ENCODE data around the gene TMEM167B. TPM values are rescaled to one million over a fixed set of nuclear protein-coding genes. Genes with fewer than 3 reads are reported as not detected.
A peak's percentile ranks its signal among the peaks of the same experiment; 100 is the strongest.

TMEM167B gene
- total RNA-seq, 1 donor from 2014 or later, result 22.1 TPM

- Histone ChIP-seq H3K27ac (no peak overlapping the region), H3K36me3 (no peaks in the 10 kb centered on the region), H3K4me3 (no peak overlapping the region), H3K9me3 (ENCODE audit: low read depth) (no peaks in the 10 kb centered on the region), H3K9ac (no peak overlapping the region), H2AFZ (replicated peaks) (no peak overlapping the region), H3K79me2 (ENCODE audit: low read depth) (no peaks in the 10 kb centered on the region), H3K27me3 (no peaks in the 10 kb centered on the region), H3K4me2 (no peak overlapping the region), H4K20me1 (ENCODE audit: low read depth) (no peaks in the 10 kb centered on the region), H3K4me1 (no peaks in the 10 kb centered on the region), H3F3A (ENCODE audit: low read depth) (peaks cover 18% of the 10 kb centered on the region)
- Mint-ChIP-seq H3K36me3 (peaks cover 3% of the 10 kb centered on the region), H3K27me3 (ENCODE audit: insufficient read depth, low read depth) (no peaks in the 10 kb centered on the region), H3K4me1 (peaks cover 24% of the 10 kb centered on the region), H3K9me3 (peaks cover 2% of the 10 kb centered on the region), H3K4me3 (no peak overlapping the region), H3K27ac (peak overlapping the region; percentile 64)
- DNase-seq (ENCODE audit: low spot score), result no peak
- TF ChIP-seq EZH2 (IDR thresholded peaks at IDR 0.05) (no peak), CTCF (IDR thresholded peaks at IDR 0.05) (no peak), EZH2phosphoT487 (IDR thresholded peaks at IDR 0.05) (no peak)
Observed at GRCh38 chr1:109084563-109085517, 5.7 kb upstream of the TMEM167B start.

- peaks cover 31% of the 10 kb centered on the region for H3F3A ChIP-seq (ENCODE audit: low read depth)
- no peak overlapping the region for H3K9ac ChIP-seq
- no peak overlapping the region for H3K4me3 ChIP-seq
- H3K27ac Mint-ChIP-seq, result no peak overlapping the region
- TF ChIP-seq CTCF (IDR thresholded peaks at IDR 0.05) (peak; percentile 80), EZH2 (IDR thresholded peaks at IDR 0.05) (no peak), EZH2phosphoT487 (IDR thresholded peaks at IDR 0.05) (no peak)
- H3K9me3 Mint-ChIP-seq, result peaks cover 3% of the 10 kb centered on the region
- H3K9me3 ChIP-seq (ENCODE audit: low read depth), result no peaks in the 10 kb centered on the region
- peaks cover 35% of the 10 kb centered on the region for H3K4me1 Mint-ChIP-seq
- peaks cover 11% of the 10 kb centered on the region for H3K4me1 ChIP-seq
- no peak overlapping the region for H2AFZ ChIP-seq (replicated peaks)
- H3K79me2 ChIP-seq (ENCODE audit: low read depth), result peaks cover 25% of the 10 kb centered on the region
- peak; percentile 86 for DNase-seq (ENCODE audit: low spot score)
- H3K4me2 ChIP-seq, result no peak overlapping the region
- no peak overlapping the region for H3K27ac ChIP-seq
- no peaks in the 10 kb centered on the region for H3K27me3 ChIP-seq
- H3K36me3 ChIP-seq, result no peaks in the 10 kb centered on the region
- peaks cover 4% of the 10 kb centered on the region for H4K20me1 ChIP-seq (ENCODE audit: low read depth)
- H3K36me3 Mint-ChIP-seq, result peaks cover 3% of the 10 kb centered on the region
- H3K4me3 Mint-ChIP-seq, result peak overlapping the region; percentile 93
- no peaks in the 10 kb centered on the region for H3K27me3 Mint-ChIP-seq (ENCODE audit: insufficient read depth, low read depth)
Observed at GRCh38 chr1:109089242-109090015, 1.1 kb upstream of the TMEM167B start.

GRCh38 chr1:109091078-109091838 lies 694 bp downstream of the TMEM167B start:
- H3K4me1 Mint-ChIP-seq, result peaks cover 32% of the 10 kb centered on the region
- peak overlapping the region; percentile 93 for H3K4me3 Mint-ChIP-seq
- H3K4me1 ChIP-seq, result peaks cover 11% of the 10 kb centered on the region
- peak overlapping the region; percentile 58 for H3K27ac Mint-ChIP-seq
- H3K79me2 ChIP-seq (ENCODE audit: low read depth), result peaks cover 25% of the 10 kb centered on the region
- H2AFZ ChIP-seq (replicated peaks), result peak overlapping the region; percentile 94
- H3K36me3 ChIP-seq, result peaks cover 3% of the 10 kb centered on the region
- peaks cover 4% of the 10 kb centered on the region for H4K20me1 ChIP-seq (ENCODE audit: low read depth)
- no peaks in the 10 kb centered on the region for H3K9me3 ChIP-seq (ENCODE audit: low read depth)
- peak overlapping the region; percentile 80 for H3K4me3 ChIP-seq
- H3F3A ChIP-seq (ENCODE audit: low read depth), result peaks cover 39% of the 10 kb centered on the region
- H3K9ac ChIP-seq, result peak overlapping the region; percentile 68
- TF ChIP-seq CTCF (IDR thresholded peaks at IDR 0.05), result no peak
- no peak for TF ChIP-seq EZH2phosphoT487 (IDR thresholded peaks at IDR 0.05)
- no peak for TF ChIP-seq EZH2 (IDR thresholded peaks at IDR 0.05)
- peaks cover 3% of the 10 kb centered on the region for H3K36me3 Mint-ChIP-seq
- peaks cover 3% of the 10 kb centered on the region for H3K9me3 Mint-ChIP-seq
- peak overlapping the region; percentile 90 for H3K4me2 ChIP-seq
- H3K27ac ChIP-seq, result peak overlapping the region; percentile 65
- H3K27me3 Mint-ChIP-seq (ENCODE audit: insufficient read depth, low read depth), result no peaks in the 10 kb centered on the region
- H3K27me3 ChIP-seq, result no peaks in the 10 kb centered on the region
- DNase-seq (ENCODE audit: low spot score), result peak; percentile 55
